IMR-90 (cell line): ENCODE data around the gene BTBD2. TPM values are rescaled to one million over a fixed set of nuclear protein-coding genes. Genes with fewer than 3 reads are reported as not detected.

Experiments
- ATAC-seq: fragments of 200-7000 bp; cut with Tn5 transposase; 2 replicates; pipeline ENCODE4 v1.9.1; 2020; ENCODE audit warnings: low read depth, mild to moderate bottlenecking, moderate library complexity
- BruUV-seq: library from RNA; stranded (reverse); fragments of 400-500 nt; replicated peaks from 2 replicates; lab custom pipeline; 2021; lab: Mats Ljungman, UMichigan
- CTCF ChIA-PET: fragments of 300-600 bp; formaldehyde crosslinking; extraction: SDS; loops from one replicate; lab custom pipeline; 2021; ENCODE audit warnings: antibody characterized with exemption; lab: Yijun Ruan, JAX
- POLR2A ChIA-PET: fragments of 300-600 bp; sonication (Branson Sonifier 250); formaldehyde crosslinking; loops from one replicate; lab custom pipeline; 2022; ENCODE audit warnings: antibody characterized with exemption; ENCODE audit not compliant: unreplicated experiment; lab: Charles Lee
- DNase-seq: peaks from one replicate; pipeline ENCODE4 v3.0.0; 2013
- H2AFZ ChIP-seq: replicated peaks from 2 replicates; pipeline ENCODE3; 2013; ENCODE audit warnings: low read length, mild to moderate bottlenecking; ENCODE audit not compliant: poor library complexity
- H2AK5ac ChIP-seq: 2 replicates; pipeline ENCODE4 v1.6.1; 2013; ENCODE audit warnings: low read depth, low read length, inconsistent platforms
- H2AK9ac ChIP-seq: replicated peaks from 2 replicates; pipeline ENCODE3; 2013; ENCODE audit warnings: mild to moderate bottlenecking, low read depth, low read length, moderate library complexity; ENCODE audit not compliant: poor library complexity
- H2BK120ac ChIP-seq: 2 replicates; pipeline ENCODE4 v1.6.1; 2013; ENCODE audit warnings: low read depth, low read length, inconsistent platforms
- H2BK15ac ChIP-seq: 3 replicates; pipeline ENCODE4 v1.6.1; 2013; ENCODE audit warnings: low read depth, low read length, inconsistent platforms
- H2BK20ac ChIP-seq: 2 replicates; pipeline ENCODE4 v1.6.1; 2013; ENCODE audit warnings: low read depth, mild to moderate bottlenecking, inconsistent platforms, low read length, moderate library complexity
- H2BK5ac ChIP-seq: 2 replicates; pipeline ENCODE4 v1.6.1; 2013; ENCODE audit warnings: mild to moderate bottlenecking, low read depth, low read length, inconsistent platforms; ENCODE audit not compliant: poor library complexity, severe bottlenecking
- H3K14ac ChIP-seq: replicated peaks from 2 replicates; pipeline ENCODE4 v1.6.1; 2013; ENCODE audit warnings: low read depth, low read length, inconsistent platforms
- H3K18ac ChIP-seq: 2 replicates; pipeline ENCODE4 v1.6.1; 2013; ENCODE audit warnings: low read depth, low read length, control low read depth
- H3K23ac ChIP-seq: 2 replicates; pipeline ENCODE4 v1.6.1; 2013; ENCODE audit warnings: low read depth, low read length, inconsistent platforms
- H3K27ac ChIP-seq: 2 replicates; pipeline ENCODE4 v1.5.1; 2013; ENCODE audit warnings: mild to moderate bottlenecking, control low read depth, low read length; ENCODE audit not compliant: insufficient read depth
- H3K27me3 ChIP-seq: 2 replicates; pipeline ENCODE4 v1.6.1; 2013; ENCODE audit warnings: low read length; ENCODE audit not compliant: control insufficient read depth, insufficient read depth
- H3K36me3 ChIP-seq: 2 replicates; pipeline ENCODE4 v1.6.1; 2013; ENCODE audit warnings: low read length, mixed read lengths; ENCODE audit not compliant: control insufficient read depth, insufficient read depth
- H3K4ac ChIP-seq: 2 replicates; pipeline ENCODE4 v1.6.1; 2013; ENCODE audit warnings: low read depth, low read length, inconsistent platforms
- H3K4me1 ChIP-seq: 2 replicates; pipeline ENCODE4 v1.6.1; 2013; ENCODE audit warnings: low read length, mixed read lengths; ENCODE audit not compliant: control insufficient read depth, insufficient read depth
- H3K4me2 ChIP-seq: 2 replicates; pipeline ENCODE4 v1.6.1; 2013; ENCODE audit warnings: low read depth, mild to moderate bottlenecking, control low read depth, low read length, moderate library complexity
- H3K4me3 ChIP-seq: 2 replicates; pipeline ENCODE4 v1.5.1; 2013; ENCODE audit warnings: low read depth, mild to moderate bottlenecking, control low read depth, low read length, moderate library complexity; ENCODE audit not compliant: insufficient read depth
- H3K56ac ChIP-seq: 2 replicates; pipeline ENCODE4 v1.6.1; 2013; ENCODE audit warnings: low read length, inconsistent platforms; ENCODE audit not compliant: insufficient read depth; ENCODE audit errors: extremely low read depth
- H3K79me1 ChIP-seq, 2 experiments: 2 replicates each; pipeline ENCODE4 v1.6.1; 2013; ENCODE audit warnings: low read length in 2 of 2, inconsistent platforms in 1 of 2, low read depth in 1 of 2
- H3K9ac ChIP-seq: 2 replicates; pipeline ENCODE4 v1.6.1; 2013; ENCODE audit warnings: low read depth, low read length, control low read depth
- H3K9me1 ChIP-seq: 2 replicates; pipeline ENCODE4 v1.6.1; 2013; ENCODE audit warnings: low read length, inconsistent platforms; ENCODE audit not compliant: insufficient read depth
- H3K9me3 ChIP-seq: 2 replicates; pipeline ENCODE4 v1.6.1; 2013; ENCODE audit warnings: low read length; ENCODE audit not compliant: control insufficient read depth, insufficient read depth
- H4K20me1 ChIP-seq: 2 replicates; pipeline ENCODE4 v1.6.1; 2013; ENCODE audit warnings: low read length, inconsistent platforms; ENCODE audit not compliant: insufficient read depth
- H4K5ac ChIP-seq: 2 replicates; pipeline ENCODE4 v1.6.1; 2013; ENCODE audit warnings: mild to moderate bottlenecking, low read depth, low read length, control low read depth
- H4K8ac ChIP-seq, 2 experiments: 2 replicates each; pipeline ENCODE4 v1.6.1; 2013; ENCODE audit warnings: low read depth in 2 of 2, low read length in 2 of 2, control low read depth in 1 of 2, inconsistent platforms in 1 of 2
- H4K91ac ChIP-seq: 2 replicates; pipeline ENCODE4 v1.6.1; 2013; ENCODE audit warnings: low read depth, low read length, inconsistent platforms; ENCODE audit not compliant: insufficient read depth
- BHLHE40 ChIP-seq: fragments of 150-350 bp; IDR thresholded peaks from 2 replicates; pipeline ENCODE4 v1.6.1; 2016; ENCODE audit warnings: mild to moderate bottlenecking, low read depth, low read length
- ELK1 ChIP-seq: fragments of 150-350 bp; IDR thresholded peaks from 2 replicates; pipeline ENCODE4 v1.6.1; 2016; ENCODE audit warnings: low read depth, mild to moderate bottlenecking, low read length, moderate library complexity, borderline replicate concordance
- MAFK ChIP-seq: IDR thresholded peaks from 2 replicates; pipeline ENCODE4 v1.6.1; 2012; ENCODE audit warnings: low read depth, low read length, improper control_type of control experiment
- MAZ ChIP-seq: IDR thresholded peaks from 2 replicates; pipeline ENCODE4 v1.6.1; 2012; ENCODE audit warnings: low read depth, mild to moderate bottlenecking, low read length, improper control_type of control experiment, moderate library complexity, borderline replicate concordance
- POLR2A ChIP-seq: IDR thresholded peaks from 2 replicates; pipeline ENCODE4 v1.6.1; 2012; ENCODE audit warnings: mild to moderate bottlenecking, low read depth, low read length
- RAD21 ChIP-seq: IDR thresholded peaks from 2 replicates; pipeline ENCODE4 v1.6.1; 2012; ENCODE audit warnings: low read length, improper control_type of control experiment
- RCOR1 ChIP-seq: IDR thresholded peaks from 2 replicates; pipeline ENCODE4 v1.6.1; 2012; ENCODE audit warnings: mild to moderate bottlenecking, low read length, improper control_type of control experiment; ENCODE audit not compliant: insufficient replicate concordance
- USF2 ChIP-seq: fragments of 150-350 bp; IDR thresholded peaks from 2 replicates; pipeline ENCODE4 v1.6.1; 2017; ENCODE audit warnings: mild to moderate bottlenecking, antibody characterized with exemption, low read length, low read depth
- WGBS, 2 experiments: methylation state at CpG; one replicate each; pipeline versions ENCODE4 v1.1.5 to v1.1.7; 2013; ENCODE audit warnings: missing lambda C conversion rate in 2 of 2; ENCODE audit not compliant: insufficient read length in 1 of 2; ENCODE audit errors: extremely low coverage in 2 of 2; 5-methylcytosine and 5-hydroxymethylcytosine counted together
- dilution Hi-C: fragments of 300-500 bp; cut with HindIII; formaldehyde crosslinking; loops from one replicate; pipeline ENCODE4 v1.14.3; 2018; ENCODE audit warnings: low sequenced_read_pairs; ENCODE audit not compliant: unreplicated experiment
- in situ Hi-C: fragments of 300-500 bp; cut with MboI; formaldehyde crosslinking; loops from 3 replicates; pipeline ENCODE4 v1.14.3; 2019; ENCODE audit warnings: low sequenced_read_pairs, inconsistent platforms, mixed read lengths
- intact Hi-C: fragments of 100-400 bp; cut with micrococcal nuclease; formaldehyde crosslinking; loops from 2 replicates; pipeline ENCODE4 v1.10.0; 2022
- polyA plus RNA-seq, 3 experiments: library from polyadenylated mRNA; depleted of rRNA; stranded (reverse); fragments of >200 nt; gene quantifications; 2 replicates each; pipeline ENCODE4 v1.2.3, GENCODE V29; 2012; ENCODE audit warnings: low replicate concordance in 1 of 3
- total RNA-seq: library from RNA; depleted of rRNA; stranded (reverse); fragments of >200 nt; gene quantifications from 2 replicates; pipeline ENCODE4 v1.2.3, GENCODE V29; 2012

The BTBD2 gene
- total and polyA plus RNA-seq, 2 of the 4 experiments (the other 2 are of a cell fraction): 24.4 to 65.7 TPM

GRCh38 chr19:2036424-2036823 is 20.9 kb upstream of the BTBD2 start:
- Histone ChIP-seq H3K36me3 (peaks cover 24% of the 10 kb centered on the region), H2BK120ac (no peak overlapping the region), H3K56ac (no peak overlapping the region), H3K14ac (no peak overlapping the region), H3K4me2 (no peak overlapping the region), H2AFZ (no peak overlapping the region), H4K8ac (no peak overlapping the region), H3K9ac (no peak overlapping the region), H4K91ac (no peak overlapping the region), H3K9me1 (no peaks in the 10 kb centered on the region), H3K27me3 (no peaks in the 10 kb centered on the region), H3K23ac (no peak overlapping the region), H3K4me3 (no peak overlapping the region), H2BK20ac (no peak overlapping the region), H3K4me1 (peaks cover 9% of the 10 kb centered on the region), H2AK9ac (no peak overlapping the region), H2BK15ac (no peak overlapping the region), H3K79me1 (no peaks in the 10 kb centered on the region), H3K4ac (no peak overlapping the region), H3K9me3 (peaks cover 7% of the 10 kb centered on the region), H4K5ac (no peak overlapping the region), H2BK5ac (no peak overlapping the region), H4K20me1 (no peaks in the 10 kb centered on the region; the same call in none of the 2 replicates), H2AK5ac (no peak overlapping the region), H3K27ac (no peak overlapping the region), H3K18ac (no peak overlapping the region)
- ChIA-PET POLR2A (no interaction called here), CTCF (no interaction called here)
- intact Hi-C loops: no loop called here
- no peak for TF ChIP-seq USF2
- no peak for TF ChIP-seq BHLHE40
- no peak for TF ChIP-seq MAFK
- TF ChIP-seq RCOR1: no peak
- TF ChIP-seq ELK1: no peak
- TF ChIP-seq MAZ: no peak
- no peak for TF ChIP-seq RAD21
- no peak for TF ChIP-seq POLR2A
- dilution Hi-C loops: no loop called here
- ATAC-seq (no peak), DNase-seq (no peak)
- BruUV-seq: no TSS peak
- 60% methylated on average over 1 of the region's 8 CpGs; no CpG with 5 or more reads in 1 of the 2 experiments for WGBS, 2 experiments
- in situ Hi-C loops: no loop called here
